C4-2B (cell line): Measurements from ENCODE around the gene PCIF1.
"Not testable (repeated sequence)": the region's sequence is repeated elsewhere in the genome, so short reads cannot be mapped to it uniquely, and the experiment has no call there.

Experiments used
- H3K27ac ChIP-seq: fragments of 450-650 bp; 2 replicates; pipeline ENCODE4 v1.5.1; 2017
- CTCF ChIP-seq: fragments of 450-650 bp; conservative IDR thresholded peaks from 2 replicates; pipeline ENCODE4 v1.5.1; 2017; ENCODE audit warnings: mild to moderate bottlenecking
- ZFX ChIP-seq: fragments of 450-650 bp; IDR thresholded peaks from 2 replicates; pipeline ENCODE4 v1.6.1; 2017

The PCIF1 gene

GRCh38 chr20:45985573-45985972, 51.1 kb downstream of the PCIF1 start:
- no peak overlapping the region for H3K27ac ChIP-seq
- TF ChIP-seq CTCF (no peak), ZFX (no peak)

GRCh38 chr20:45987108-45987780, 52.8 kb downstream of the PCIF1 start:
- TF ChIP-seq CTCF (peak; percentile 96), ZFX (no peak)
- H3K27ac ChIP-seq, result no peak overlapping the region

GRCh38 chr20:45988830-45989229, 54.3 kb downstream of the PCIF1 start:
- H3K27ac ChIP-seq, result not testable (repeated sequence)

- H3K27ac ChIP-seq, result no peak overlapping the region
- TF ChIP-seq CTCF (no peak), ZFX (no peak)
Observed at GRCh38 chr20:45991616-45992015, 57.1 kb downstream of the PCIF1 start.

- peak overlapping the region; percentile 24 for H3K27ac ChIP-seq
- no peak for TF ChIP-seq CTCF
- no peak for TF ChIP-seq ZFX
Observed at GRCh38 chr20:45993197-45993951, 58.9 kb downstream of the PCIF1 start.

GRCh38 chr20:45994761-45995493, 60.4 kb downstream of the PCIF1 start:
- TF ChIP-seq CTCF (no peak), ZFX (no peak)
- peak overlapping the region; percentile 82 for H3K27ac ChIP-seq

- H3K27ac ChIP-seq, result peak overlapping the region; percentile 82
Observed at GRCh38 chr20:45995495-45996097, 61.1 kb downstream of the PCIF1 start.

- H3K27ac ChIP-seq, result peak overlapping the region; percentile 82; the same call in 1 of the 2 replicates
- TF ChIP-seq CTCF (no peak), ZFX (no peak)
Observed at GRCh38 chr20:45997187-45997586, 62.7 kb downstream of the PCIF1 start.
